Nephron progenitor cell (in vitro differentiated cells): ENCODE results near the gene SRCAP.

Experiments used
- DNase-seq: peaks from one replicate; pipeline ENCODE4 v3.0.0; 2021
- H3K27ac Mint-ChIP-seq: 2 replicates; pipeline ENCODE4 v1.8.0; 2021; ENCODE audit warnings: mild to moderate bottlenecking, moderate library complexity, mixed read lengths
- H3K27me3 Mint-ChIP-seq: 2 replicates; pipeline ENCODE4 v1.8.0; 2021; ENCODE audit warnings: mild to moderate bottlenecking, low read depth, mixed read lengths; ENCODE audit not compliant: poor library complexity
- H3K36me3 Mint-ChIP-seq: 2 replicates; pipeline ENCODE4 v1.8.0; 2021; ENCODE audit warnings: low read depth, mixed read lengths
- H3K4me1 Mint-ChIP-seq: 2 replicates; pipeline ENCODE4 v1.8.0; 2021; ENCODE audit warnings: mixed read lengths
- H3K4me3 Mint-ChIP-seq: 2 replicates; pipeline ENCODE4 v1.8.0; 2021; ENCODE audit warnings: mild to moderate bottlenecking, moderate library complexity, mixed read lengths
- H3K9me3 Mint-ChIP-seq: 2 replicates; pipeline ENCODE4 v1.8.0; 2021; ENCODE audit warnings: mild to moderate bottlenecking, moderate library complexity, mixed read lengths
- TF ChIP-seq, protein P1 (sequence below): fragments of 200-600 bp; sonication (generic); IDR thresholded peaks from 2 replicates; pipeline ENCODE4 v1.5.0; 2021; ENCODE audit warnings: antibody characterized with exemption

SRCAP gene

DNA sequence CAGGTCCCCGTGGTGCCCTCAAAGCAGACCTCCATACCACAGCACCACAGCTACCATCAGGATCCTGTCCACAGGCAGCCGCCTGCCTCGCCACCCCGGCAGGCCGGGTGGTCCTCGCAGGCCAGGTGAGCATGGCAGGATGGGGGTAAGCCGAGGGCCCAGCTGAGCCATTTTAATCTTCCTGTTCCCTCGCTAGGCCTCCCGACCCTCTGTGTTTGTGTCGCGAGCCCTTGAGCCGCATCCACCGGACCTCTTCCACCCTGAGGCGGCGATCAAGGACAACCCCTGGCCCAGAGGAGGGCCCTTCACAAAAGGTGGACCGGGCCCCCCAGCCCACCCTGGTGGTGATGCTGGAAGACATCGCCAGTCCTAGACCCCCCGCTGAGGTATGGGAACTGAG, 46.3 kb upstream of the SRCAP start:
- Mint-ChIP-seq H3K36me3 (peaks cover 19% of the 10 kb centered on the region), H3K4me1 (peaks cover 33% of the 10 kb centered on the region), H3K27me3 (peaks cover 11% of the 10 kb centered on the region), H3K4me3 (peak overlapping the region; percentile 87), H3K9me3 (no peaks in the 10 kb centered on the region), H3K27ac (no peak overlapping the region)
- DNase-seq, result no peak
- TF ChIP-seq, protein P1, sequence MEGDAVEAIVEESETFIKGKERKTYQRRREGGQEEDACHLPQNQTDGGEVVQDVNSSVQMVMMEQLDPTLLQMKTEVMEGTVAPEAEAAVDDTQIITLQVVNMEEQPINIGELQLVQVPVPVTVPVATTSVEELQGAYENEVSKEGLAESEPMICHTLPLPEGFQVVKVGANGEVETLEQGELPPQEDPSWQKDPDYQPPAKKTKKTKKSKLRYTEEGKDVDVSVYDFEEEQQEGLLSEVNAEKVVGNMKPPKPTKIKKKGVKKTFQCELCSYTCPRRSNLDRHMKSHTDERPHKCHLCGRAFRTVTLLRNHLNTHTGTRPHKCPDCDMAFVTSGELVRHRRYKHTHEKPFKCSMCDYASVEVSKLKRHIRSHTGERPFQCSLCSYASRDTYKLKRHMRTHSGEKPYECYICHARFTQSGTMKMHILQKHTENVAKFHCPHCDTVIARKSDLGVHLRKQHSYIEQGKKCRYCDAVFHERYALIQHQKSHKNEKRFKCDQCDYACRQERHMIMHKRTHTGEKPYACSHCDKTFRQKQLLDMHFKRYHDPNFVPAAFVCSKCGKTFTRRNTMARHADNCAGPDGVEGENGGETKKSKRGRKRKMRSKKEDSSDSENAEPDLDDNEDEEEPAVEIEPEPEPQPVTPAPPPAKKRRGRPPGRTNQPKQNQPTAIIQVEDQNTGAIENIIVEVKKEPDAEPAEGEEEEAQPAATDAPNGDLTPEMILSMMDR, result no peak

DNA sequence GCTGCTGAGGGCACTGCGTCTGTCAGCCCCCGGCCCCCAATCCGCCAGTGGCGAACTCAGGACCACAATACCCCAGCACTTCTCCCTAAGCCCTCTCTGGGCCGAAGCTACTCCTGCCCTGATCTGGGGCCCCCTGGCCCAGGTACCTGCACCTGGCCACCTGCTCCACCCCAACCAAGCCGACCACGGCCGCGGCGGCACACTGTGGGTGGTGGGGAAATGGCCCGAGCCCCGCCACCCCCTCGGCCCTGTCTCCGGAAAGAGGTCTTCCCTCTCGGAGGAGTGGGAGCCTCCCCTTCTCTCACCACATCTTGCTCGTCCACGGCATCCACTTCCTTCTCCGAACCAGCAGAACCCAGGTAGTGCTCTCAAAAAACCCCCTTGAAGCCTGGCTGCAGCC, 44.1 kb upstream of the SRCAP start:
- H3K27me3 Mint-ChIP-seq, result no peaks in the 10 kb centered on the region

DNA sequence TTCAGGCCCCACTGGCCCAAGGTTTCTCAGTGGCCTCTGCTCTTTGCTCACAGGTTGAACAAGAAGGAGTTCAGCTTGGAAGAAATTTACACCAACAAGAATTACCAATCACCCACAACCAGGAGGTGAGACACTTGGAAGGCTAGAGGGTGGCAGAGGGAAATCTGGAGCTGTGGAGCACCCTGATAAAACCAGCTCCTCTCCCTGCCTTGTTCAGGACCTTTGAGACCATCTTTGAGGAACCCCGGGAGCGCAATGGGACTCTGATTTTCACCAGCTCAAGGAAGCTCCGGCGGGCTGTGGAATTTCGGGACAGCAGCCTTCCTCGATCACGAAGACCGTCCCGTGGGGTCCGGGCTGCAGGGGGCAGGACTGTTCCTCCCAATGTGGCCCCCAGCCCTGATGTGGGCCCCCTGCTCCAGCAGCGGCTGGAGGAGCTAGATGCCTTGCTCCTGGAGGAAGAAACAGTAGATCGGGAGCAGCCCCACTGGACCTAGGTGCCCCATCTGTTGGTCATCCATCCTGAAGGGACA, 43.1 kb upstream of the SRCAP start:
- Mint-ChIP-seq H3K4me1 (peaks cover 38% of the 10 kb centered on the region), H3K27ac (no peak overlapping the region), H3K4me3 (no peak overlapping the region), H3K9me3 (no peaks in the 10 kb centered on the region), H3K27me3 (peaks cover 2% of the 10 kb centered on the region), H3K36me3 (peaks cover 25% of the 10 kb centered on the region)
- no peak for DNase-seq
- TF ChIP-seq, protein P1, result no peak

More for the DNA sequence above, 44.1 kb upstream of the SRCAP start:
- DNase-seq, result no peak
- Mint-ChIP-seq H3K4me1 (peaks cover 33% of the 10 kb centered on the region), H3K27ac (no peak overlapping the region), H3K4me3 (no peak overlapping the region), H3K36me3 (peaks cover 19% of the 10 kb centered on the region), H3K9me3 (no peaks in the 10 kb centered on the region)
- TF ChIP-seq, protein P1, result no peak

DNA sequence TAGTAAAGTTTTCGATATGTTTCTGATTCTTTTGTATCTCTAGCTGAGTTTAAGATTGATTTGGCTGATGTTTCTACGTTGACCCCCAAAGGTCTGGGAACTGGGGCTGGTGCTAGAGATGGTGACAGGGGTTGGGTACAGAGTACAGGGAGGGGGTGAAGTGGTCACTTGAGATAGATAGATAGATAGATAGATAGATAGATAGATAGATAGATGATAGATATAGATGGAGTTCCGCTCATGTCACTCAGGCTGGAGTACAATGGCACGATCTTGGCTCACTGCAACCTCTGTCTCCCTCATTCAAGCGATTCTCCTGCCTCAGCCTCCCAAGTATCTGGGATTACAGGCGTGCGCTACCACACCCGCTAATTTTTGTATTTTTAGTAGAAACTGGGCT, 42.6 kb upstream of the SRCAP start:
- no peak overlapping the region for H3K4me3 Mint-ChIP-seq
- H3K36me3 Mint-ChIP-seq, result peaks cover 30% of the 10 kb centered on the region
- DNase-seq, result no peak
- TF ChIP-seq, protein P1, result no peak
- peaks cover 2% of the 10 kb centered on the region for H3K27me3 Mint-ChIP-seq
- no peaks in the 10 kb centered on the region for H3K9me3 Mint-ChIP-seq
- H3K4me1 Mint-ChIP-seq, result peaks cover 40% of the 10 kb centered on the region
- peak overlapping the region; percentile 91 for H3K27ac Mint-ChIP-seq

DNA sequence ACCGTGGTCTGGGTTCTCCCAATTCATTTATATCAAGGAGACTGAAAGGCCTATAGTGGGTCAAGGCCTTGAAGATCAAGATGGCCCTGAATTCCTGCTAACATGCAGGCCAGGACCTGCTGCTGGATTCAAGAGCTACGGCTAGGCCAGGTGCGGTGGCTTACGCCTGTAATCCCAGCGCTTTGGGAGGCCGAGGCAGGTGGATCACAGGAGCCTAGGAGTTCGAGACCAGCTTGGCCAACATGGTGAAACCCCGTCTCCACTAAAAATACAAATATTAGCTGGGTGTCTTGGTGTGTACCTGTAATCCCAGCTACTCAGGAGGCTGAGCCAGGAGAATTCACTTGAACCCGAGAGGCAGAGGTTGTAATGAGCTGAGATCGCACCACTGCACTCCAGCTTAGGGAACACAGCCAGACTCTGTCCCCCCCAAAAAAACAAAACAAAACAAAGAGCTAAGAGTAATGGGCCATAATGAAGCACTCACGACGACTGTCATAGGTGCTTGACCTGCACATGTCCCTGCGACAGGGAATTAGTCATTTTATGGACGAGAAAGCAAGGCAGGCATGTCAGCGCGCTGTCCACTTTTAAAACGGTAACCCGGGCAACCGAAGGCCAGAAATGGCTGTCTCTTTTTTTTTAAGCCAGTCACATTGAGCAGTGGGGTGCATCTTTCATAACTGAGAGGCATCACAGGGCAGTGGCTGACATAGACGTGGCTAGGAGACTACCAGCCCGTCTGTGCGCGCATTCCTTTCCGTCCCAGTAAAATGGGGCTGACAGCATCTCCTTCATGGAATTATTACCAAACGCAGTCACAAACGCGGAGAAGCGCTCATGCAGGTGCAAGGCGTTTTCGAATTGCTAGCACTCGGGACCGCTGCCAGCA, 41.8 kb upstream of the SRCAP start:
- peak overlapping the region; percentile 82 for H3K4me3 Mint-ChIP-seq
- peaks cover 38% of the 10 kb centered on the region for H3K36me3 Mint-ChIP-seq
- TF ChIP-seq, protein P1, result no peak
- H3K4me1 Mint-ChIP-seq, result peaks cover 42% of the 10 kb centered on the region
- no peaks in the 10 kb centered on the region for H3K9me3 Mint-ChIP-seq
- H3K27ac Mint-ChIP-seq, result peak overlapping the region; percentile 96
- no peak for DNase-seq
- H3K27me3 Mint-ChIP-seq, result peaks cover 2% of the 10 kb centered on the region
